RPMI8226 (cell line): ENCODE data around the gene C1orf198.

ENCODE experiments used
- DNase-seq: peaks from one replicate; pipeline ENCODE4 v3.0.0-alpha.2; 2015

Gene C1orf198, protein sequence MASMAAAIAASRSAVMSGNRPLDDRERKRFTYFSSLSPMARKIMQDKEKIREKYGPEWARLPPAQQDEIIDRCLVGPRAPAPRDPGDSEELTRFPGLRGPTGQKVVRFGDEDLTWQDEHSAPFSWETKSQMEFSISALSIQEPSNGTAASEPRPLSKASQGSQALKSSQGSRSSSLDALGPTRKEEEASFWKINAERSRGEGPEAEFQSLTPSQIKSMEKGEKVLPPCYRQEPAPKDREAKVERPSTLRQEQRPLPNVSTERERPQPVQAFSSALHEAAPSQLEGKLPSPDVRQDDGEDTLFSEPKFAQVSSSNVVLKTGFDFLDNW

DNA sequence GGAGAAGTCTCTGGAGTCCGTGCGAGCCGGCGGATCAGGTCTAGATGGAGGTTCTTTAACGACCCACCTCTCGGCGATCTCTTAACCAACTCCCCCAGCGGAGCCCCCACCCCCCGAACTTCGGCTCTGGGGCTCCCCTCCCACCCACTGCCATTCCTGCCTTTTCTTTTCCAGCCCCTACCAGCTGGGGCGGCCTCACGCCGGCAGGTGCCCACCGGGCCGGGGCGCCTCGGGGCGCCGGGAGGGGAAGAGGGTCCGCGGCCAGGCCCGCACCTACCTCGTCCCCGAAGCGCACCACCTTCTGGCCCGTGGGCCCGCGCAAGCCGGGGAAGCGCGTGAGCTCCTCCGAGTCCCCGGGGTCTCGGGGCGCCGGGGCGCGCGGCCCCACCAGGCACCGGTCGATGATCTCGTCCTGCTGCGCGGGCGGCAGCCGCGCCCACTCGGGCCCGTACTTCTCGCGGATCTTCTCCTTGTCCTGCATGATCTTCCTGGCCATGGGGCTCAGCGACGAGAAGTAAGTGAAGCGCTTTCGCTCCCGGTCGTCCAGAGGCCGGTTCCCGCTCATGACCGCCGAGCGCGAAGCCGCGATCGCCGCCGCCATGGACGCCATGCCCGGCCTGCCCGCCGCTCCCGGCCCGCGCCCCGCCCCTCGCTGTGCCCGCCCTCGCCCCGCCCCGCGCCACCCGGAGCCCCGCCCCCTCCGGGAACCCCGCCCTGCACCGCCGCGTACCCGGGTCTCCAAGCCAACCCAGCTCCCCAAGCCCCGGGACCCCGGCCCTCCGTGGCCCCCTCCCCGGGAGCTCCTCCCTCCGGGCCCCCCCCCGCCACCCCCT, at the start of gene C1orf198:
Gene C1orf198 (minus strand): TSS at position 619 of the 833 bp plus-strand sequence. CDS start 9 bp downstream, at position 610.
- DNase-seq = peak; percentile 68

DNA sequence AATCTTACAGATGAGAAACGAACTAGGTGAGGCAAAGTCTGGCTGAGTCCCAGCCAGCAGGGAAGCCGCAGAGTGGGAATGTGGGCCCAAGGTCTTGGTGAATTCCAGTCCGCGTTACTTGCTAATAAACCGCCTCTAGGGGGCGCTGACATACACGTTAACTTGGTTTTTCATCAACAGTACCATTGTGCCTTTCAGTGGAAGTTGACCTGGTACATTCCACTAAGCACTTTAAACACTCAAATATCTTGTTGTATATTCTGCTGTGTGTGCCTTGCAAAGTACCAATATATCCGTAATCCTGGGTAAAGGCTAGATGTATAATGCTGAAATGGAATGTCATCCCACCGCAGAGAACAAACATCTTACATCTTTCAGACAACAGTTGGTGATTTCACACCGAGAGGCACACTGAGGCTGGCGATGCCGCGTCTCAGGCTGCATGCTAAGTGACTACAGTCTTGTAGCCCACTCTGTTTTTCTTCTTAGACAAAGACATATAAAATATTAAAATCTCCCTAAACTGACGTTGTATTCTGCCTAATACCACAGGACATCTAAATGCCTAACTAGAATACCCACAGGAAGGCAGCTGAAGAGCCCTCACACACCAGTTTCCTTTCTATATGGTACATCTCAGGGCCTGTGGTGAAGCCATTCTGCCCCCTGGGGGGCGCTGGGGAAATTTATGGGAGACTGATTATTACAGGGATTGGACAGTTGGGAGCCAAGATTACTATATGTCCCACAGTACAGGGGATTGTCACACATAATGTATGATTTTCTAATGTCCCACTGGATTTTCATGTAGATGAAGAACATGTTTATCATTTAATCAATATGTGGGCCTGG, 49.2 kb upstream of the C1orf198 start:
- peak; percentile 85 for DNase-seq

DNA sequence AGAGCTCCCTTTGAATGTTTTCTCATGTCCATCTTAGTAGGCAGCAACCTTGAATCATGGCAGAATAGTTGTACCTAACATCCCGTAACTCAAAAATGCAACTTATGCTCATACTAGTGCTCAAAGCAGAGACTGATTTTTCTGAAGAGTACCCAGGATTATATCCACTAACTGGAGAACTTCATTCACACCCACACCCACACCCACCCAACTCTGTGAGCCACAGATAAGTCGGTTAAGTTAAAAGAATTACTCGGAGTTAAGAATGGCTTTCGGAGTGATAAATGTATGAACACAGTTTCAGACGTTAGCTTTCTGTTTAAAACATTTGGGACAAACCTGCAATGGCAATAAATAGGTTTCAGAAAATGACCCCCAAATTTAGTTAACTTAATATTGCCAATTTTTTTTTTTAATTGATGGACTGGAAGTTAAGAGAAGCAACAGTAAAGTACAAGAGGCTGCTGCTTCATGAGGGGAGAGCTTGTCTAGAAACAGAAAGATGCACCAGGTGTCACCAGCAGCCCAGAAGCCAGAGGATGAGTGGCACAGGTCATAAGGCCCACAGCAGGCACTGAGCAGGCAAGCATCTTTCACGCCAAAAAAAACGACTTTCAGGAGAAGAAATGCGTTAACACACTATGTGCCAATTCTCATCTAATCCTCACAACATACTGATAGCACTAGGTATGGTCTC, 48.4 kb upstream of the C1orf198 start:
- no peak for DNase-seq

DNA sequence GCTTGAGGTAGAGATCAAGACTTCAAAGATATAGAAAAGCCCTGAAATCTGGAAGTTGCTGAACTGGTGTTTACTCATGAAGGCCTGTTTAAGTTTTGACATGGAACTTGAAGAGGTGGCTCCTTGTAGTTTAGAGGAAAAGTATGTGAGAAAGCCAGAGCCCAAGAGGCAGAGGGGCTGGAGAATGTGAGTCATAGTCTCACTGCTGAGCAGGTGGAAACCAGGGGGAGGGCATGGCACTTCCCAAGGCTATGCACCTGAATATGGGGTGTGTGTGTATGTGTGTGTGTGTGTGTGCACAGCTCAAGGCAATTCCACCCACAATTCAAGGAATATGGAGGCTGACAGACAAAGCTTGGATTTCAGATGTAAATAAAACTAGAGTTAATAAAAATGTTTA, 46.8 kb upstream of the C1orf198 start:
- no peak for DNase-seq

DNA sequence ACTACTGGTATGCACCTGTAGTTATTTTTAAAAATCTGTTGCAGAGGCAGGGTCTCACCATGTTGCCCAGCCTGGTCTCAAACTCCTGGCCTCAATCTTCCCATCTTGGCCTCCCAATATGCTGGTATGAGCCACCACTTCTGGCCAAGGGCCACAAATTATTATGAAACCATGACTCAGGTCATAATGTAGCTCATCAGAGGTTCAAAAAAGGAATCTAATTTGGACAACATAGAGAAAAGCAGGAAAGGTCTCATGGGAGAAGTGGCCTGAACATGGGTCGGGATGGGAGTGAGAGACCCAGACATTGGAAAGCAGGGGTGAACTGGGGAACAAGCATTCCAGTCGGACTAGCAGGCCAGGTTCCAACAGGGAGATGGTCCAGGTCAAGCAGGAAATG, 45.2 kb upstream of the C1orf198 start:
- DNase-seq = no peak

DNA sequence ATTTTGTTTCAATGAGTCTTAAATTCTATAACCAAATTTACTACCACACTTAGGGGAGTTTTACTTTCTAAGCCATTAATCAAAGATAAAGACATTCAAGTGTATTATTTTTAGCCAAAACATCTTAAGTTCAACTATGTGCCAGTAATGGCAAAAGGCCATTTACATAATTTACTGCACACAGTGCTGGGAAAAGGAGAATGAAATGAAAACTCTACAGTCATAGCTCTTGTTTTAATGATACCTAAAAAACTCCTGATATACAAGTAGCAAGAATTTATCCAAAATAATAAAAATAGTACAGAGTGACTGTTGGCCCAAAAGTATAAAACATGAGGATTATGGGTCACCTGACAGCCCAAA, 42.4 kb upstream of the C1orf198 start:
- no peak for DNase-seq

DNA sequence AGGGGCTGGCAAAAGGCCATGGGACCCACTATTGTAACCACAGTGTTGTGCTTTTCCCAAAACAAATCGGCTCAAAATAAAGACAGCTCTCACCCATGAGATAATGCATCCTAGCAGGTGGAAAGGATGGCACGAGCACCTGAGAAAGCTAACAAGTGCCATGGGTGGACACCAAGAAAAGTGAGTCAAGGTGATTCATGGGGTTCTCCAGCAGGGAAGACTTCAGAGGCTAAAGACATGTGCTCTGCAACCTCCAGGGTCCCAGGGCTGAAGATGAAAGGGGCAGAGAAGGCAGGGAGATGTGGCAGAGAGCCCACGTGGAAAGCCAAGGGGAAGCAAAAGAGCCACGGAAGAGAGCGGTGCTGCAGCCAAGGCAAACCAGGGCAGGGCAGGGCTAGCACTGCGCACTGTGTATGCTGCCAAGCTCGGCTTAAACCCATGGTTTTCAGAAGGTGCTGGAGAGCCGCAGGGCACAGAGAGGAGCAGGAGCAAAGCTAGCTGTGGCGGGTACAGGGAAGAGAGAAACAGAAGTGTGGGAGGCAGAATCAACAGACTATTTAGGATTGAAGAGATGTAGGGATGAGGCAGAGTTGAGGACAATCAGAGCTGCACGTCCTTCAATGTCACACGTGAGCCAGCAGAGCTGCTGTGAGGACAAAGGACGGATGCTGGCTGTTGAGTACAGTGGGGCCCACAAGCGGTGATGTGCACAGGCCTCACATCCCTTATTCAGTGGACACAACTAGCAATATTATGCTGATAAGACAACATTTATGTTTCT, 41.8 kb upstream of the C1orf198 start:
- DNase-seq = no peak

DNA sequence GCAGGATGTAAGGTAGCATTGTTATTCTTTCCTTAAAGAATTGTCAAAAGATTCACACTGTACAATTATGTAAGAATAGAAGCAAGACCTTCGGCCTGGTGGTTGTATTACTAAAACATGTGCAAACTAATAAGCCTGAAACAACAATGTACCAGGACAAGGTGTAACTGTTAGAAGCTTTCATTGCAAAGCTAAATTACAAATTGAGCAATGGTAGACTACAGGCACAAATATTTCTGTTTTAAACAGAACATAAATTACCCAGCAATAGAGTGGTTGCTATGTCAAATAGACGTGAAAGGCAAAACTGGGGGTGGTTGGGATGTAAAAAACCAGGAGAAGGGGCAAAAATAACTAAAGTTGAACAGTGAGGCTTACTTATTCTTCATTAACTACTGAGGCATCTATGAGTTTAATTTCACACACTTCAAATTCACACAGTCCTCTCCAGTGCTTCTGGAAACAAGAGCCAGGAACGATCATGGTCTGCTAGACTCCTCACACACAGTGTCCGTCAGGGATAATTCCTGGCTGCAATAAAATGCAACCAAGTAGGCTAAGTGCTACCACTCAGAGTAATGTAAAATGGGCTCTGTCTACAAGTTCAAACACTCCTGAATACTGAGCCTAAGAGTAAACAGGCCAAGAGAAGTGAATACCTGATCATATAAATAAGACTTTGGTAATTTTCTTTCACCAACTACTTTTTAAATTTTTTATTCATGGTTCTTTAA, 39.3 kb upstream of the C1orf198 start:
- no peak for DNase-seq

DNA sequence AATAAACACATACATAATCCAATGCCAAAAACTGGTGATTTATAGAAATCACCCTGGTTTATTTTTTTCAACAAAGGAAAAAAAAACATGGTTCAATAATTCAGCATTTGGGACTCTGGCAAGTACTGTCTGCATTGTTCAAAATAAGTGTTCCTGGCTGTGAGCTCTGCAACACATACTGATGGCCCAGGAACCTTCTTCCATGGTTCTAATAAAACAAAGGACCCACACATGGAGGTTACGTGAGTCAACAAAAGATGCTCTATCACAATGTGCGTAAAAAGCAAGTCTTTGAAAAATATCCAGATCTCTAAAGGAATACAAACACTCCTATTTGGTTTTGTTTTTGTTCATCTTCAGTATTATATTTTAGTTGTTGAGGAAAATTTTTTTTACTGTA, 37.9 kb upstream of the C1orf198 start:
- DNase-seq = no peak

DNA sequence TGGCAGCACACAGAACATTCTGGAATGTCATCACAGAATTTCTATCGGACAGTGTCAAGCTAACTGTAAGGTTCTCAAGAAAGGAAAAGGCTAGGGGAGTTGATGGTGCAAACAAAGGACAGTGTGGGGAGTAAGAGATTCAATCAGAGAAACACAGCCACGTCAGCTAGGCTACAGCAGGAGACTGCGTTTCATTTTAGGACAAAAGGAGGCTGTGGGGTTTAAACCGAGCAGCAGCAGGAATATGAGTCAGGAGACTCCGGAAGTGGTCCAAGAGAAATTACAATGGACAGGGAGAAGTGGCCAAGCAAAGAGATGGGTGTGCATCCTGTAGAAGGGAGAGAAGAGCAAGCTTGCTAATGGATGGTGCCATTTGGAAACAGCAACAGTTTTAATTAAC, 37.4 kb upstream of the C1orf198 start:
- DNase-seq = no peak

DNA sequence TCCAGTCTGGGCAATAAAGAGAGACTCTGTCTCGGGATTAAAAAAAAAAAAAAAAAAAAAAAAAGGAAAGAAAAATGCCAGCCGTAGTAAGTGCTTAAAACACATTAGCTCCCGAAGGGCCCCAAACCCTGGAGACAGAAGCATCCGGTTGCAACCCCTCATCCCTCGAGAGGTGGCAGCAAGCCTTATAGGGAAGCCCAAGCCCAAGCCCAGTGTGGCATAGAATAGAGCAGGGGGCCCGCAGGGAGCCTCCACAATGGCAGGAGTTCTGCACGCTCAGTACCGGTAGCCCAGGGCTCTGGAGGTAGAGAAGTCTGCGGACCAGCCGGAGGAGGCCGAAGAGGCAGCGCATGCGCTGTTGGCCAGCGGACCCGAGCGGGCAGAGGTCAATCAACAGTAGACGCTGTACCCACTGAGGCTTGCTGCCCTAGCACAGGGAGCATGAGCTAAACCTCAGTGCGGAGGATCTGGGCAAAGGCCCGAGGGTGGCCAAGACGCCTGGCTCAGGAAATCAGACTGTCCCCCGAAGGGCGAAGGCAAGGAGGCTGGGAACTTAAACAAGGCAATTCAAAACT, 34.1 kb upstream of the C1orf198 start:
- no peak for DNase-seq

DNA sequence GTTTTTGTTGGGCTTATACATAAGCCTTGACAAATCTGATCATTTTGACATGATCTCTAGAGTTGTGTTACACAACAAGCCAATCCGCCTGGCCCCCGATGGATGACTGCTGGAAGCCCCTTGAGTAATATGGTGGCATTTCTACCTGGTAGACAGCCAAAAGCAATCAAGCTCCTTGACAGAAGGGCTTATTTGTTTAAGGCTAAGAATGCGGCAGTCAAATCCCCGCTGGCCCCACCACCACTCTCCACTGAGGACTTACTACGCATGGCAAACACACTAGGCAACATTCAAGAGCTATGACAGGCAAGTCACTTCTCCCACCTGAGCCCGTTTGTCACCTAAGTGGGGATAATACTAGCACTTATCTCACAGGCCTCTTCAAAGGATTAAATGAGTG, 33.4 kb upstream of the C1orf198 start:
- no peak for DNase-seq

DNA sequence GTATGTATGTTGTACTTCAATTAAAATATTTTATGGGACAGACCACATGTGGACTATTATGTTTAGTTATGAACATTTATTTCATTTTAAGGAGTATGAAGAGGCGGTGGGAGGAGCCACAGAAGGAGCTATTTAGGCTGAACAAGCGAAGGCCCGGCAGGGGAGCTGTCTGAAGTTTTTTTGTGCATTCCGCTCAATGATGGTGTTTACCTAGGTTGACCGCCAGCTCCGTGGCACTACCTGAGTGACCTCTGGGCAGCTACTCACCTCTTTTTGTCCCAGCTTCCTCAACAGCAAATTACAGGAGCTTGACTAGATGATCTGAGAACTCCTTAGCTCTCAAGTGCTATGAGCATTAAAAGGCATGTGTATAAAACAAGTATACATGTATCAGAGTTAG, 32.7 kb upstream of the C1orf198 start:
- DNase-seq = no peak

DNA sequence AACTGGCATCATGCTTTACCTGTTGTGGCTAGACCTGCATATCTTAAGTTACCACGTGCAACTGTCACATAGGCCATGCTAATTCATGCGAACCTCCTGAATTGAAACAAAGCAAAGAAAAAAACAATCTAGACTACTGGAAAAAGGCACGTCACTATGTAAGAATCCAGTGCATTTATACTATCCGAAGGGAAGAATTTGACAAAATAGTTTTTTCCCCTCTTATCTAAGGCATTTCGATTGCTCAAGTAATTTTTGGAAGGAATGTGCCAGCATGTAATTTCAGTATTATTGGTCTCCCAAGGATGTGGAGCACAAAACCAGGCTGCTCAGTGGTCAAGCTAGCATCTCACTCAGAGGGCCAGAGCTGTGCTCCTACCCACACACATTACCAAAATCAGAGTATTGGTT, 31.5 kb upstream of the C1orf198 start:
- DNase-seq = no peak

DNA sequence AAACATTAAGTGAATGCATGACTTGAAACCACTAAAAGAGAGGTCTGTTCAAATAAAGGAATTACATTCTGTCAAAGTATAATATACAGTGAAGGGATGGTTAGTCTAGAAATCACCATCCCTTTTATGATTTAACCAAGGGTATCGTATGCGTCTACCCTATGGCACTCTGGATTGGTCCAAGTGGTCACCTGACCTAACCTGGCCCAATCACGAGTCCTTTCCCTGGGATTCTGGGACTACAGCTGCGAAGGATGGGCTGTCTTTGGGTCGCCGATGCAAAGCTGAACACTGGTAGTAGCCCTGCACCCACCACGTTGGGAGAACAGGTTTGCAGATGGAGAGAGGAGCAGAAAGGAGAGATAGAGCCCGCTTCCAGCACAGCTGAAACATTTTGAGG, 30.4 kb upstream of the C1orf198 start:
- DNase-seq = no peak

DNA sequence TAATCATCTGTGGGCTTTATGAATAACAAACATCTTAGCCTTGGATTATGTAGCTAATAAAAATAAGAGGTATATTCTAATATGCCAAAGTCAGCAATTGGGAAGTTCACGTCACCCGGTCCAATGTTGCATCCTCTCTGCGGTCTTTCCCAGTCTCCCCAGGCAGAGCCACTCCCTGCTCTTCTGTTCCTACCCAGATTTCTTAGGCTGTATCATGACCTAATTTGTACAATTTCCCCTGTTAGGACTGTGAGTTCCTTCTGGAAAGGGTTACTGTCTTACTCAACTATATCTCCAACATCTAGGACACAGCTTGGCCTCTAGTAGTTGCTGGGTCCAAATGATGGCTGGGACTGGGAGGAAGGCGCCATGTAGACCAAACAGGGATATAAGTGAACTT, 29.8 kb upstream of the C1orf198 start:
- DNase-seq = no peak

DNA sequence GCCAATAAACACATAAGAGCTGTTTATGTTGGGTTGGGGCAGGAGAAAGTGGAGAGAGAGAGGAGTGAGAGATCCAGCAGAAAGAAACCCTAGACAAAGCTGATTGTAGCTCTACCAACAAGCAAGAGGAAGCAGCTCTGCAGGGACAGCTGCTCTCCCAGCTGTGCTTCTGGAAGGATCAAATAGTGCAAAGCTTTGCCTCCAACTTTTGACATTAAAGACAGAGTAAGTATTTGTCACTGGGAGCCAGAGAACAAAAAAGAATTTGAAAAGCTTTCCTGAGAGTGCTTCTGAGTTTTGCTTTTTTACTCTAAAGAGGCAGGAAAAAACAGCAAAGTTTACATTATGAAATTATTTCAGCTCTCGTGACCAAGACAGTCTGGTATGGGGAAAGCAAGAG, 28.5 kb upstream of the C1orf198 start:
- DNase-seq = no peak

DNA sequence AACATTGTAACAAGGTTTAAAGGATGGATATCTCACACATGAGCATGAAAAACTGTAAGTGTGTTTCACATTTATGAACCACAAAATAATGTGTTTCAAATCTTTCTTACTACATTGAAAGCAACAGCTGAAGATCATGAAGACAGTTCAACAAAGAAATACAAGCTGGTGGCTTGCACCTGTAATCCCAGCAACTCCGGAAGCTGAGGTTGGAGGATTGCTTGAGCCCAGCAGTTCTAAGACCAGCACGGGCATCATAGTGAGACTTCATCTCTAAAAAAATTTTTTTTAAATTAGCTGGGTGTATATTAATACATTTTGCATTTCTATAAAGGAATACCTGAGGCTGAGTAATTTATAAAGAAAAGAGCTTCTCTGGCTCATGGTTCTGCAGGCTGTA, 27.1 kb upstream of the C1orf198 start:
- no peak for DNase-seq

DNA sequence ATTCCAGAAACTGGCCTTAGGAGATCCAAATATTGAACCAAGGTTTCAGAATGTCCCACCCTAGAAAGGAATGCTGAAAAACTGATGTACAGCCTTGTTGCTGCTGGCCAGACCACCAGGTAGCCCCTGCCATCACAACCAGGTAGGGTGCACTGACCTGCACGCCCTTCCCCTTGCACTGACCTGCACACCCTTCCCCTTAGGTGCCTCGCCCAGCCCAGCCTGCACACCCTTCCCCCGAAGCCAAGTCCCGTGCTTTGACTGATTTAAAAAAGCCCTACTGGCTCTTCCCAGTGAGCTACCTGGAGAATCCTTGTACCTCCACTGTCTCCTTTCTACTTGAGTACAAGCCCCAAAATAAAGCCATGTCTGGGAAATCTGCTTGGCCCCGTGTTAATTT, 26.3 kb upstream of the C1orf198 start:
- no peak for DNase-seq

DNA sequence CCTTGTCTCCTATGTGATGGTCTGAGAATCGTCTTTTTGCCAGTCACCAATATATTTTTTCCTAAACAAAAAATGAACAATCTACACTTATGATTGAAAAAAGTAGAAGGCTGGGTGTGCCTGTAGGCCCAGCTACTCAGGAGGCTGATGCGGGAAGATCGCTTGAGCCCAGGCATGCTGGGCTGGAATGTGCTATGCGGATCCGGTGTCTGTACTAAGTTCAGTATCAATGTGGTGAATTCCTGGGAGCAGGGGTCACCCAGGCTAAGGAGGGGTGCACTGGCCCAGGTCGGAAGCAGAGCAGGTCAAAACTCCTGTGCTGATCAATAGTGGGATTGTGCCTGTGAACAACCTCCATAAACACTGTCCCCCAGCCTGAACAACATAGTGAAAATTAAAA, 25.7 kb upstream of the C1orf198 start:
- no peak for DNase-seq

DNA sequence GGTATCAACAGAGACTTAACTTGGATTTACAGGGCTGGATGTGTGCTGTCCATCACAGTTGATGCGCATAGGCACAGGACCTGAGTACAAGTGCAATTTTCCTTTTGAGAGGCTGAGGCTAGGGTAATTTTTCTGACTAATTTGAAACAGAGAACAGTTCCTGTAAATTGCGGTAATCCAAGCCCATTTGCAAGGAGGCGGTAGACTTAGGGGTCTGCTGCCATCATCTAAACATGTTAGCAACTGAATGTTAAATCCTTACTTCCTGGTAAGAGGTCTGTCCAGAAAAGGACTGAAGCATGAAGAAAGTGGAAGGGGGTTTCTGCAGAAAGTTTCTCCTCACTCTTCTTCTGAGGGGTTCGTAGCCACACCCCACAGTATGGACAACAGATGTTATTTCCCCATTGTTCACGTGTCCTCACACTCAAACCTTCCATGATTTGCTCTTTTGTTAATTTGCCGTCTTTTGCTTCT, 23.7 kb upstream of the C1orf198 start:
- DNase-seq = no peak
